ENCODE data around the gene SMYD1.

SMYD1 gene

DNA sequence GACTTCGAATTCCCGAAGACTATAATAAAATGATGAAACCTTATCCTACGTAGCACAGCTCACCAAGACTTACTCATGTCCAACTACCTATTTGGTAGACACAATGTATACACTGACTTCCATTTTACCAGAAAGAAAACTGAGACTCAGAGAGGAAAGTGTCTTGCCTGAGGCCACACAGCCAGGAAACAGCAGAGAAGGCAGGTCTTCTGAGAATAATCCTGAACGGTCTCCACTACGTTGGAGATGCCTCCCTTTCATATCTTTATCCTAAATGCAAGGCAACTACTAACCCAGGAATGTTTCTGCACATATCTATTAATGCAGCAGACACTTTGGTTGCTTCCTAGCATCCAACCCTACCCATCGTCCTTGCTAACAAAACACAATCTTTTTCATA is 72.2 kb downstream of the SMYD1 start:
- Histone ChIP-seq H3K9ac (ENCODE audit: low read depth, low read length) (no peak overlapping the region), H3K36me3 (ENCODE audit: control insufficient read depth, insufficient read depth, low read length) (no peaks in the 10 kb centered on the region), H3K27me3 (ENCODE audit: control insufficient read depth, insufficient read depth, low read length) (no peaks in the 10 kb centered on the region), H3K4me1 (ENCODE audit: control insufficient read depth, insufficient read depth, low read length) (no peaks in the 10 kb centered on the region), H3K4me3 (ENCODE audit: low read depth, low read length) (no peak overlapping the region), H3K9me3 (ENCODE audit: control insufficient read depth, insufficient read depth, low read length) (no peaks in the 10 kb centered on the region)

- Histone ChIP-seq H3K4me3 (ENCODE audit: low read depth, low read length) (no peak overlapping the region), H3K36me3 (ENCODE audit: control insufficient read depth, insufficient read depth, low read length) (no peaks in the 10 kb centered on the region), H3K27me3 (ENCODE audit: control insufficient read depth, insufficient read depth, low read length) (no peaks in the 10 kb centered on the region), H3K9me3 (ENCODE audit: control insufficient read depth, insufficient read depth, low read length) (no peaks in the 10 kb centered on the region), H3K4me1 (ENCODE audit: control insufficient read depth, insufficient read depth, low read length) (no peaks in the 10 kb centered on the region), H3K9ac (ENCODE audit: low read depth, low read length) (no peak overlapping the region)
Measured at GRCh38 chr2:88141952-88142351, 74.3 kb downstream of the SMYD1 start.

DNA sequence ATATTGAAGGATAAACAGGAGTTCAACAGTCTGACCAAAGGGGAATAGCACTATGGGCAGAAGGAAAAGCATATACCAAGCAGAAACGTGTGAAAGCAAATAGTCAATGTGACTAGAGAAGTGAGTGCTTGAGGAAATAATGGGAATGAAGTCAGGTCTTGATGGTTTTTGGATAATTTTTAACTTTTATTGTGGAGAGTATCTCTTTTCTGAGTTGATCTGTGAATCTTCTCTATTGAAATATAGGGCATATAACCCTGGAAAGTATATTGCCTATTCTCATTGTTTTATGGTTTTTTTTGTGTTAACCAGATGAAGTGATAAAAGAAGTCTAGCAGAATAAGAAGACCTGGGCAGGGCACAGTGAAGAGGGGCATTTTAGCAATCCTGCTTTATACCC is 76.6 kb downstream of the SMYD1 start:
- Histone ChIP-seq H3K4me3 (ENCODE audit: low read depth, low read length) (no peak overlapping the region), H3K27me3 (ENCODE audit: control insufficient read depth, insufficient read depth, low read length) (no peaks in the 10 kb centered on the region), H3K36me3 (ENCODE audit: control insufficient read depth, insufficient read depth, low read length) (no peaks in the 10 kb centered on the region), H3K9ac (ENCODE audit: low read depth, low read length) (no peak overlapping the region), H3K9me3 (ENCODE audit: control insufficient read depth, insufficient read depth, low read length) (no peaks in the 10 kb centered on the region), H3K4me1 (ENCODE audit: control insufficient read depth, insufficient read depth, low read length) (no peaks in the 10 kb centered on the region)

DNA sequence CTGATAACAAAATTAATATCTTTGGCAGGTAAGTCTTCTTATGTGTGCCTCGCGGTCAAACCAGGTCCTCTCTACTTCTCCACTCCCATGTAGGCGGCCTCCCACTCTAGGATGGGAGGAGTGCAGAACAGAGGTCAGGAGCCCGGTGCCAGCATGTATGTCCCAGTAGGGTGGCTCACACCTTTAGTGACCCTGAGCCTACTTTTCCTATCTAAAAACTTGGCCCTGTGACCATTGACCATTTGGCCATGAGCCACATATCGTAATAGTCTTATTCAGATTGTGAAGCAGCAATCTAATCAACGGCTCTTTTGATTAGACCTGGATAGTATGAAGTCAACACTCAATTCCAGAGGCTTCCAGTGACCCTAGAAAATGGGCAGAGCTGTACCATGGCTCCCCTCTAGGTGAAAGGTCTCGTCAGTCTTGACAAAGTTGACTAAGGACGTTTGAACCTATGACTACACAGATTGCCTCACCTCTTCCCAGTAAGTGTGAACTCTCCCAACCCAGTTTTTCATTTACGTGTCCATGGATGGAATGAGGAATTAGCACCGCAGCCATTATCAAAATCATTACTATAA is 77.4 kb downstream of the SMYD1 start:
- no peak overlapping the region for H3K9ac ChIP-seq (ENCODE audit: low read depth, low read length)
- no peaks in the 10 kb centered on the region for H3K4me1 ChIP-seq (ENCODE audit: control insufficient read depth, insufficient read depth, low read length)
- no peaks in the 10 kb centered on the region for H3K27me3 ChIP-seq (ENCODE audit: control insufficient read depth, insufficient read depth, low read length)
- H3K36me3 ChIP-seq (ENCODE audit: control insufficient read depth, insufficient read depth, low read length), result no peaks in the 10 kb centered on the region
- no peak overlapping the region for H3K4me3 ChIP-seq (ENCODE audit: low read depth, low read length)
- H3K9me3 ChIP-seq (ENCODE audit: control insufficient read depth, insufficient read depth, low read length), result no peaks in the 10 kb centered on the region

- H3K4me1 ChIP-seq (ENCODE audit: control insufficient read depth, insufficient read depth, low read length), result no peaks in the 10 kb centered on the region
- no peaks in the 10 kb centered on the region for H3K36me3 ChIP-seq (ENCODE audit: control insufficient read depth, insufficient read depth, low read length)
- no peaks in the 10 kb centered on the region for H3K9me3 ChIP-seq (ENCODE audit: control insufficient read depth, insufficient read depth, low read length)
- no peak overlapping the region for H3K9ac ChIP-seq (ENCODE audit: low read depth, low read length)
- no peak overlapping the region for H3K4me3 ChIP-seq (ENCODE audit: low read depth, low read length)
- no peaks in the 10 kb centered on the region for H3K27me3 ChIP-seq (ENCODE audit: control insufficient read depth, insufficient read depth, low read length)
Measured at GRCh38 chr2:88146590-88146989, 79.0 kb downstream of the SMYD1 start.

DNA sequence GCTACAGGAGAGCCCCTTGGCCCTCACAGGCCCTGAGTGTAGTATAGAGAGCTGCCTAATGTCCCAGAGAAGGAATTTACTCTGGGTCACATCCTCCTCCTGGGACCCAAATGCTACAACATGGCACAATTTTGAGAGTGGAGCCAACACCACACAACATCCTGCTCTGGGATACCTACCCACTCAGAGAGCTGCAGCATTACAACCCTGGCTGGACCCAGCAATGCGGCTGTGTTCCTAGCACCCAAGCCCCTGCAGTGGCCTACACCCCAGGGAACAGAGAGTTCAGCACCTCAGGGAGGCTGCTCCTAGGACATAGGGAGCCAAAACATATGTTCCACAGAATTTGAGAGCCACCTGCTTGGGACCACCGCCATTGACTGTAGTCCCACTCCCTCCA is 79.5 kb downstream of the SMYD1 start:
- H3K9me3 ChIP-seq (ENCODE audit: control insufficient read depth, insufficient read depth, low read length), result no peaks in the 10 kb centered on the region
- no peak overlapping the region for H3K4me3 ChIP-seq (ENCODE audit: low read depth, low read length)
- H3K27me3 ChIP-seq (ENCODE audit: control insufficient read depth, insufficient read depth, low read length), result no peaks in the 10 kb centered on the region
- H3K9ac ChIP-seq (ENCODE audit: low read depth, low read length), result no peak overlapping the region
- no peaks in the 10 kb centered on the region for H3K36me3 ChIP-seq (ENCODE audit: control insufficient read depth, insufficient read depth, low read length)
- H3K4me1 ChIP-seq (ENCODE audit: control insufficient read depth, insufficient read depth, low read length), result no peaks in the 10 kb centered on the region

- H3K9me3 ChIP-seq (ENCODE audit: control insufficient read depth, insufficient read depth, low read length), result no peaks in the 10 kb centered on the region
- H3K9ac ChIP-seq (ENCODE audit: low read depth, low read length), result no peak overlapping the region
- no peaks in the 10 kb centered on the region for H3K27me3 ChIP-seq (ENCODE audit: control insufficient read depth, insufficient read depth, low read length)
- no peaks in the 10 kb centered on the region for H3K36me3 ChIP-seq (ENCODE audit: control insufficient read depth, insufficient read depth, low read length)
- H3K4me1 ChIP-seq (ENCODE audit: control insufficient read depth, insufficient read depth, low read length), result no peaks in the 10 kb centered on the region
- H3K4me3 ChIP-seq (ENCODE audit: low read depth, low read length), result no peak overlapping the region
Measured at GRCh38 chr2:88148929-88149438, 81.4 kb downstream of the SMYD1 start.

GRCh38 chr2:88159481-88159880 is 91.9 kb downstream of the SMYD1 start:
- Histone ChIP-seq H3K4me3 (ENCODE audit: low read depth, low read length) (no peak overlapping the region), H3K4me1 (ENCODE audit: control insufficient read depth, insufficient read depth, low read length) (no peaks in the 10 kb centered on the region), H3K9ac (ENCODE audit: low read depth, low read length) (no peak overlapping the region), H3K27me3 (ENCODE audit: control insufficient read depth, insufficient read depth, low read length) (no peaks in the 10 kb centered on the region), H3K9me3 (ENCODE audit: control insufficient read depth, insufficient read depth, low read length) (no peaks in the 10 kb centered on the region), H3K36me3 (ENCODE audit: control insufficient read depth, insufficient read depth, low read length) (no peaks in the 10 kb centered on the region)

DNA sequence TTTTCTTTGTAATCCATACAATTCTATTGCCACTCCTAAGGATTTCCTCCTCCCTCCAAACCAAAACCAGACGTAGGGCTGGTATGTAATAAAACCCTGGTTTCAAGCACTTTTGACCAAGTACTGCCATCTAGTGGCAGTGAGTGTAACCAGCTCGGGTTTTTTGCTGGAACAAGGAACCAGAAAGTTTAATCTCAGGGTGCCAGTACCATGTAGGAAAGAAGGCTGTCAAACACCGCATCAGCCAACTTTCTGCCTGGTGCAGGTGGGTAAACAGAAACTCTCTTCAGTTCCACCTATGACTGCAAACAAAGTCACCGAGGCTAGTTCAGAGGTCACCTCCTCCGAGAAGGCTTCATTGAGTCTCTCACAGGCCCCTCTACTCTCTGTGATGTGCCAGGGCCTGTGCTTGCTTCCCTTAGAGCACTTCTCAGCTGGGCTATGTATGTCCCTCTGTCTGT is 92.4 kb downstream of the SMYD1 start:
- H3K4me3 ChIP-seq (ENCODE audit: low read depth, low read length), result no peak overlapping the region
- H3K9ac ChIP-seq (ENCODE audit: low read depth, low read length), result no peak overlapping the region
- H3K36me3 ChIP-seq (ENCODE audit: control insufficient read depth, insufficient read depth, low read length), result no peaks in the 10 kb centered on the region
- no peaks in the 10 kb centered on the region for H3K9me3 ChIP-seq (ENCODE audit: control insufficient read depth, insufficient read depth, low read length)
- no peaks in the 10 kb centered on the region for H3K27me3 ChIP-seq (ENCODE audit: control insufficient read depth, insufficient read depth, low read length)
- H3K4me1 ChIP-seq (ENCODE audit: control insufficient read depth, insufficient read depth, low read length), result no peaks in the 10 kb centered on the region

- no peaks in the 10 kb centered on the region for H3K4me1 ChIP-seq (ENCODE audit: control insufficient read depth, insufficient read depth, low read length)
- no peak overlapping the region for H3K9ac ChIP-seq (ENCODE audit: low read depth, low read length)
- no peaks in the 10 kb centered on the region for H3K9me3 ChIP-seq (ENCODE audit: control insufficient read depth, insufficient read depth, low read length)
- no peaks in the 10 kb centered on the region for H3K27me3 ChIP-seq (ENCODE audit: control insufficient read depth, insufficient read depth, low read length)
- no peaks in the 10 kb centered on the region for H3K36me3 ChIP-seq (ENCODE audit: control insufficient read depth, insufficient read depth, low read length)
- no peak overlapping the region for H3K4me3 ChIP-seq (ENCODE audit: low read depth, low read length)
Measured at GRCh38 chr2:88160517-88160916, 92.9 kb downstream of the SMYD1 start.

- no peaks in the 10 kb centered on the region for H3K4me1 ChIP-seq (ENCODE audit: control insufficient read depth, insufficient read depth, low read length)
- H3K4me3 ChIP-seq (ENCODE audit: low read depth, low read length), result no peak overlapping the region
- H3K27me3 ChIP-seq (ENCODE audit: control insufficient read depth, insufficient read depth, low read length), result no peaks in the 10 kb centered on the region
- no peak overlapping the region for H3K9ac ChIP-seq (ENCODE audit: low read depth, low read length)
- H3K9me3 ChIP-seq (ENCODE audit: control insufficient read depth, insufficient read depth, low read length), result no peaks in the 10 kb centered on the region
- no peaks in the 10 kb centered on the region for H3K36me3 ChIP-seq (ENCODE audit: control insufficient read depth, insufficient read depth, low read length)
Measured at GRCh38 chr2:88161446-88162244, 94.0 kb downstream of the SMYD1 start.
